GM23338 (cell line): ENCODE data around the gene ARMC9. TPM values are rescaled to one million over a fixed set of nuclear protein-coding genes. Genes with fewer than 3 reads are reported as not detected.

Source experiments
- ATAC-seq: fragments of 200-7000 bp; cut with Tn5 transposase; 3 replicates; pipeline ENCODE4 v1.9.1; 2020
- DNase-seq: peaks from one replicate; pipeline ENCODE4 v3.0.0-alpha.2; 2015; ENCODE audit warnings: low spot score
- H2AFZ ChIP-seq: fragments of 200-600 bp; sonication (generic); 2 replicates; pipeline ENCODE4 v1.8.0; 2016; ENCODE audit warnings: antibody characterized with exemption, mild to moderate bottlenecking, moderate library complexity
- H3F3A ChIP-seq: fragments of 200-600 bp; sonication (generic); replicated peaks from 2 replicates; pipeline ENCODE4 v1.8.0; 2017; ENCODE audit warnings: antibody characterized with exemption, mixed run types, low read depth
- H3K27ac ChIP-seq: fragments of 200-600 bp; sonication (generic); 2 replicates; pipeline ENCODE4 v1.6.1; 2016; ENCODE audit warnings: low read depth
- H3K27me3 ChIP-seq: fragments of 200-600 bp; sonication (generic); 2 replicates; pipeline ENCODE4 v1.8.0; 2016; ENCODE audit warnings: mild to moderate bottlenecking, mixed run types, moderate library complexity; ENCODE audit not compliant: insufficient read depth
- H3K36me3 ChIP-seq: fragments of 200-600 bp; sonication (generic); 2 replicates; pipeline ENCODE4 v1.8.0; 2016; ENCODE audit warnings: mild to moderate bottlenecking; ENCODE audit not compliant: insufficient read depth
- H3K4me1 ChIP-seq: fragments of 200-600 bp; sonication (generic); 2 replicates; pipeline ENCODE4 v1.8.0; 2016; ENCODE audit warnings: mild to moderate bottlenecking, moderate library complexity; ENCODE audit not compliant: insufficient read depth
- H3K4me2 ChIP-seq: fragments of 200-600 bp; sonication (generic); 2 replicates; pipeline ENCODE4 v1.7.1; 2017; ENCODE audit warnings: mixed run types
- H3K4me3 ChIP-seq: fragments of 200-600 bp; sonication (generic); 2 replicates; pipeline ENCODE4 v1.6.1; 2016; ENCODE audit warnings: mixed run types
- H3K79me2 ChIP-seq: fragments of 200-600 bp; sonication (generic); replicated peaks from 2 replicates; pipeline ENCODE4 v1.8.0; 2017; ENCODE audit warnings: mild to moderate bottlenecking; ENCODE audit not compliant: insufficient read depth
- H3K9me2 ChIP-seq: fragments of 200-600 bp; sonication (generic); 2 replicates; pipeline ENCODE4 v1.8.0; 2017; ENCODE audit not compliant: insufficient read depth
- H4K20me1 ChIP-seq: fragments of 200-600 bp; sonication (generic); replicated peaks from 2 replicates; pipeline ENCODE4 v1.8.0; 2017; ENCODE audit warnings: mild to moderate bottlenecking; ENCODE audit not compliant: insufficient read depth
- H3K27ac Mint-ChIP-seq: 2 replicates; pipeline ENCODE4 v1.8.0; 2020; ENCODE audit warnings: inconsistent platforms, mild to moderate bottlenecking, moderate library complexity, mixed read lengths
- H3K27me3 Mint-ChIP-seq: 3 replicates; pipeline ENCODE4 v1.8.0; 2022; ENCODE audit warnings: low read depth, mild to moderate bottlenecking, moderate library complexity, mixed read lengths, inconsistent platforms; ENCODE audit not compliant: insufficient read depth, poor library complexity
- H3K36me3 Mint-ChIP-seq: 3 replicates; pipeline ENCODE4 v1.8.0; 2021; ENCODE audit warnings: low read depth, mild to moderate bottlenecking, inconsistent platforms, moderate library complexity, mixed read lengths
- H3K4me1 Mint-ChIP-seq: 3 replicates; pipeline ENCODE4 v1.8.0; 2020; ENCODE audit warnings: mild to moderate bottlenecking, inconsistent platforms, mixed read lengths
- H3K4me3 Mint-ChIP-seq: 3 replicates; pipeline ENCODE4 v1.8.0; 2021; ENCODE audit warnings: moderate library complexity, mild to moderate bottlenecking, inconsistent platforms, mixed read lengths
- H3K9me3 Mint-ChIP-seq: 3 replicates; pipeline ENCODE4 v1.8.0; 2020; ENCODE audit warnings: moderate library complexity, mild to moderate bottlenecking, inconsistent platforms, mixed read lengths
- CREB1 ChIP-seq: fragments of 250-450 bp; sonication (Bioruptor Pico); IDR thresholded peaks from 2 replicates; pipeline ENCODE4 v1.5.0; 2020; ENCODE audit warnings: low read depth, mild to moderate bottlenecking, moderate library complexity
- EZH2 ChIP-seq: fragments of 200-600 bp; sonication (generic); IDR thresholded peaks from one replicate; pipeline ENCODE4 v1.8.0; 2017; ENCODE audit warnings: antibody characterized with exemption, mild to moderate bottlenecking, low read depth; ENCODE audit not compliant: unreplicated experiment
- EZH2phosphoT487 ChIP-seq: fragments of 200-600 bp; sonication (generic); IDR thresholded peaks from one replicate; pipeline ENCODE4 v1.8.1; 2018; ENCODE audit warnings: antibody characterized with exemption; ENCODE audit not compliant: unreplicated experiment
- JUNB ChIP-seq: IDR thresholded peaks from one replicate; pipeline ENCODE4 v1.6.1; 2016; ENCODE audit warnings: antibody characterized with exemption; ENCODE audit not compliant: unreplicated experiment
- NANOG ChIP-seq: IDR thresholded peaks from 2 replicates; pipeline ENCODE4 v1.6.1; 2016; ENCODE audit warnings: antibody characterized with exemption, borderline replicate concordance
- POLR2AphosphoS5 ChIP-seq: IDR thresholded peaks from 2 replicates; pipeline ENCODE4 v1.6.1; 2016; ENCODE audit warnings: antibody characterized with exemption, low read depth
- STAT1 ChIP-seq: IDR thresholded peaks from one replicate; pipeline ENCODE4 v1.6.1; 2016; ENCODE audit warnings: antibody characterized with exemption; ENCODE audit not compliant: unreplicated experiment
- ZNF114 ChIP-seq: fragments of 250-450 bp; sonication (Bioruptor Pico); IDR thresholded peaks from 2 replicates; pipeline ENCODE4 v1.5.0; 2020; ENCODE audit warnings: mild to moderate bottlenecking, moderate library complexity
- ZNF331 ChIP-seq: fragments of 250-450 bp; sonication (Bioruptor Pico); IDR thresholded peaks from 2 replicates; pipeline ENCODE4 v1.5.0; 2020; ENCODE audit warnings: low read depth, mild to moderate bottlenecking, moderate library complexity
- polyA plus RNA-seq: library from polyadenylated mRNA; unstranded; fragments of >200 nt; fragmentation: Nextera tagmentation; extraction: Ambion mirVana; gene quantifications from 2 replicates; pipeline ENCODE4 v1.2.1, GENCODE V29; 2016
- total RNA-seq: library from RNA; depleted of rRNA; stranded (reverse); fragments of >200 nt; shearing (Covaris generic); gene quantifications from 2 replicates; pipeline ENCODE4 v1.2.3, GENCODE V29; 2014
- TF ChIP-seq, protein P1 (sequence below): IDR thresholded peaks from 2 replicates; pipeline ENCODE4 v1.6.1; 2016; ENCODE audit warnings: antibody characterized with exemption
- TF ChIP-seq, protein P2 (sequence below): IDR thresholded peaks from one replicate; pipeline ENCODE4 v1.6.1; 2018; ENCODE audit warnings: antibody characterized with exemption; ENCODE audit not compliant: unreplicated experiment
- TF ChIP-seq, protein P3 (sequence below), 2 experiments: fragments of 200-600 bp in 1 of 2; sonication (generic) in 1 of 2; conservative IDR thresholded peaks; 2 replicates each; pipeline versions ENCODE4 v1.5.1 to v1.6.1; 2016 to 2017; ENCODE audit warnings: antibody characterized with exemption in 2 of 2, low read depth in 2 of 2, mild to moderate bottlenecking in 2 of 2, moderate library complexity in 1 of 2

The ARMC9 gene
- total and polyA plus RNA-seq, 2 experiments from 2014 or later, result 29.2 to 56.0 TPM

DNA sequence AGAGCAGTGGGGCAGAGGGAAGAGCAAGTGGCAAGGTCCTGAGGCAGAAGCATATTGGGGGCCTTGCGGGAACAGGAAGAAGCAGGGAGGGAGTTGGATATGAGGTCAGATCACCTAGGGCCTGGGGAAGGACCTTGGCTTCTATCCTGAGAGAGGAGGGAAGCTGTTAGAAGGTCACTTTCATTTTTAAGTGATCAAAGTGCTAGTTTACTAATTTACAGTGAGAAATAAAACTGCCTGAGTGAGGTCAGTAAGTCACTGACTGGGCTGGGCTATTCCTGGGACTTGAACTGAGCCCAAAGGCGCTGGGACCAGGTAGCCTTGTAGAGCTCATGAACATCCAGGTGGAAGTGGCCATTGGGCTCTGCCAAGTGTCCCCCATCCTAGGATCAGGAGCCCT lies 120.5 kb downstream of the ARMC9 start (continued):
- no peak for TF ChIP-seq CREB1
- TF ChIP-seq, protein P1, sequence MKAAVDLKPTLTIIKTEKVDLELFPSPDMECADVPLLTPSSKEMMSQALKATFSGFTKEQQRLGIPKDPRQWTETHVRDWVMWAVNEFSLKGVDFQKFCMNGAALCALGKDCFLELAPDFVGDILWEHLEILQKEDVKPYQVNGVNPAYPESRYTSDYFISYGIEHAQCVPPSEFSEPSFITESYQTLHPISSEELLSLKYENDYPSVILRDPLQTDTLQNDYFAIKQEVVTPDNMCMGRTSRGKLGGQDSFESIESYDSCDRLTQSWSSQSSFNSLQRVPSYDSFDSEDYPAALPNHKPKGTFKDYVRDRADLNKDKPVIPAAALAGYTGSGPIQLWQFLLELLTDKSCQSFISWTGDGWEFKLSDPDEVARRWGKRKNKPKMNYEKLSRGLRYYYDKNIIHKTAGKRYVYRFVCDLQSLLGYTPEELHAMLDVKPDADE, result no peak
- TF ChIP-seq EZH2phosphoT487, result no peak
- TF ChIP-seq ZNF114 (CRISPR knock-in tag), result no peak

DNA sequence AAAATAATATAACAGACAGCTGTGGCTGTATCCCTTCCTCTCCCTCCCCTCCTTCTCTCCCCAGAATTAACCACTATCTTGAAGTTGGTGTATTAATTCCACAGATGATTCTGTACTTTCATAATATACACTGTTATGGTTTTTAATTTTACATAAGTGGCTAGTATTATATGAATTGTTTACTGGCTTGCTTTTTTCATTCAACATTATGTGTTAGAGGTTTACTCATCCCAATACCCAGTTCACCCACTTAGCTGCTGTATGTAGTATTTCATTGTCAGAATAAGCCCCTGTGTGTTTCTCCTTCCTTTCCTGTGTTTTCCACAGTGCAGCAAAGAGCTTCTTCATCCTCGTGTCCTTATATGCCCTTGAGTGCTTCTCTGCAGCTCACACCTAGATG lies 121.4 kb downstream of the ARMC9 start:
- peaks cover 6% of the 10 kb centered on the region for H3K27me3 Mint-ChIP-seq
- no peak overlapping the region for H3K4me3 Mint-ChIP-seq
- no peak for DNase-seq
- H3K4me2 ChIP-seq, result no peak overlapping the region
- H3K36me3 ChIP-seq, result no peaks in the 10 kb centered on the region; the same call in 1 of the 2 replicates
- H3K27ac Mint-ChIP-seq, result no peak overlapping the region
- no peaks in the 10 kb centered on the region for H3K79me2 ChIP-seq
- H3K36me3 Mint-ChIP-seq, result peaks cover 15% of the 10 kb centered on the region; the same call in 2 of the 3 replicates
- no peaks in the 10 kb centered on the region for H3K27me3 ChIP-seq
- no peaks in the 10 kb centered on the region; the same call in 1 of the 2 replicates for H3K4me1 ChIP-seq
- no peak overlapping the region for H2AFZ ChIP-seq
- H3K27ac ChIP-seq, result no peak overlapping the region
- 0 out of 3 replicates have a peak, but pooled peaks cover 3% of the 10 kb centered on the region for H3K9me3 Mint-ChIP-seq
- no peak for ATAC-seq
- H3K4me1 Mint-ChIP-seq, result peaks cover 13% of the 10 kb centered on the region; the same call in 2 of the 3 replicates
- no peaks in the 10 kb centered on the region for H4K20me1 ChIP-seq
- H3F3A ChIP-seq, result 0 out of 2 replicates have a peak, but pooled peaks cover 4% of the 10 kb centered on the region
- no peak overlapping the region for H3K4me3 ChIP-seq
- H3K9me2 ChIP-seq, result no peaks in the 10 kb centered on the region
- TF ChIP-seq, protein P1, result no peak
- TF ChIP-seq JUNB (no peak), STAT1 (no peak), ZNF331 (CRISPR knock-in tag) (no peak), EZH2 (no peak), POLR2AphosphoS5 (no peak), NANOG (no peak)
- TF ChIP-seq, protein P2, sequence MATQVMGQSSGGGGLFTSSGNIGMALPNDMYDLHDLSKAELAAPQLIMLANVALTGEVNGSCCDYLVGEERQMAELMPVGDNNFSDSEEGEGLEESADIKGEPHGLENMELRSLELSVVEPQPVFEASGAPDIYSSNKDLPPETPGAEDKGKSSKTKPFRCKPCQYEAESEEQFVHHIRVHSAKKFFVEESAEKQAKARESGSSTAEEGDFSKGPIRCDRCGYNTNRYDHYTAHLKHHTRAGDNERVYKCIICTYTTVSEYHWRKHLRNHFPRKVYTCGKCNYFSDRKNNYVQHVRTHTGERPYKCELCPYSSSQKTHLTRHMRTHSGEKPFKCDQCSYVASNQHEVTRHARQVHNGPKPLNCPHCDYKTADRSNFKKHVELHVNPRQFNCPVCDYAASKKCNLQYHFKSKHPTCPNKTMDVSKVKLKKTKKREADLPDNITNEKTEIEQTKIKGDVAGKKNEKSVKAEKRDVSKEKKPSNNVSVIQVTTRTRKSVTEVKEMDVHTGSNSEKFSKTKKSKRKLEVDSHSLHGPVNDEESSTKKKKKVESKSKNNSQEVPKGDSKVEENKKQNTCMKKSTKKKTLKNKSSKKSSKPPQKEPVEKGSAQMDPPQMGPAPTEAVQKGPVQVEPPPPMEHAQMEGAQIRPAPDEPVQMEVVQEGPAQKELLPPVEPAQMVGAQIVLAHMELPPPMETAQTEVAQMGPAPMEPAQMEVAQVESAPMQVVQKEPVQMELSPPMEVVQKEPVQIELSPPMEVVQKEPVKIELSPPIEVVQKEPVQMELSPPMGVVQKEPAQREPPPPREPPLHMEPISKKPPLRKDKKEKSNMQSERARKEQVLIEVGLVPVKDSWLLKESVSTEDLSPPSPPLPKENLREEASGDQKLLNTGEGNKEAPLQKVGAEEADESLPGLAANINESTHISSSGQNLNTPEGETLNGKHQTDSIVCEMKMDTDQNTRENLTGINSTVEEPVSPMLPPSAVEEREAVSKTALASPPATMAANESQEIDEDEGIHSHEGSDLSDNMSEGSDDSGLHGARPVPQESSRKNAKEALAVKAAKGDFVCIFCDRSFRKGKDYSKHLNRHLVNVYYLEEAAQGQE, result no peak
- TF ChIP-seq, protein P3, sequence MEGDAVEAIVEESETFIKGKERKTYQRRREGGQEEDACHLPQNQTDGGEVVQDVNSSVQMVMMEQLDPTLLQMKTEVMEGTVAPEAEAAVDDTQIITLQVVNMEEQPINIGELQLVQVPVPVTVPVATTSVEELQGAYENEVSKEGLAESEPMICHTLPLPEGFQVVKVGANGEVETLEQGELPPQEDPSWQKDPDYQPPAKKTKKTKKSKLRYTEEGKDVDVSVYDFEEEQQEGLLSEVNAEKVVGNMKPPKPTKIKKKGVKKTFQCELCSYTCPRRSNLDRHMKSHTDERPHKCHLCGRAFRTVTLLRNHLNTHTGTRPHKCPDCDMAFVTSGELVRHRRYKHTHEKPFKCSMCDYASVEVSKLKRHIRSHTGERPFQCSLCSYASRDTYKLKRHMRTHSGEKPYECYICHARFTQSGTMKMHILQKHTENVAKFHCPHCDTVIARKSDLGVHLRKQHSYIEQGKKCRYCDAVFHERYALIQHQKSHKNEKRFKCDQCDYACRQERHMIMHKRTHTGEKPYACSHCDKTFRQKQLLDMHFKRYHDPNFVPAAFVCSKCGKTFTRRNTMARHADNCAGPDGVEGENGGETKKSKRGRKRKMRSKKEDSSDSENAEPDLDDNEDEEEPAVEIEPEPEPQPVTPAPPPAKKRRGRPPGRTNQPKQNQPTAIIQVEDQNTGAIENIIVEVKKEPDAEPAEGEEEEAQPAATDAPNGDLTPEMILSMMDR (conservative IDR thresholded peaks at IDR 0.05; ENCODE audit: low read depth in 2 of 2), result no peak
